Stimulated activated CD8-positive, alpha-beta memory T cell treated with anti-CD3 and anti-CD28 coated beads, Interleukin-12 subunit alpha, Interleukin-12 subunit beta, amount 100 ng/mL, for 24 hours (primary cell): ENCODE measurements around the gene CHAF1B.

Experiments used
- DNase-seq: peaks from one replicate; pipeline ENCODE4 v3.0.0-alpha.2; 2020; ENCODE audit errors: extremely low read depth

Gene CHAF1B

DNA sequence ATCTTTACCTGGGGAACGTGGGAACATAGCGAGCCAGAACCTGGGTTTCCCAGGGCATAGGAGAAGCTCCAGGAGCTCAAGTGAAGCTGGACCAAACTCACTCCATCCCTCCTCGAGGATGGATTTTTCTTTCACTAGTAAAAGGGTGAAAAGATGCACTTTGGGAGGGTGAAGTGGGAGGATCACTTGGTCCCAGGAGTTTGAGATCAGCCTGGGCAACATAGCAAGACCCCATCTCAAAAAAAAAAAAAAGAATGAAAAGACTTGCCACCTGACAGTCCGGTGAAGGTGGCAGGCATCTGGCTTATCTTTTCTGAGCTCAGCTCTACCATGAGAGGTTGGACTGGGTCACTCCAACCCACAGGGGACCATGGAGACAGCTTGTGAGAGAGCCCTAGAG is 42.3 kb downstream of the CHAF1B start:
- DNase-seq = no peak

DNA sequence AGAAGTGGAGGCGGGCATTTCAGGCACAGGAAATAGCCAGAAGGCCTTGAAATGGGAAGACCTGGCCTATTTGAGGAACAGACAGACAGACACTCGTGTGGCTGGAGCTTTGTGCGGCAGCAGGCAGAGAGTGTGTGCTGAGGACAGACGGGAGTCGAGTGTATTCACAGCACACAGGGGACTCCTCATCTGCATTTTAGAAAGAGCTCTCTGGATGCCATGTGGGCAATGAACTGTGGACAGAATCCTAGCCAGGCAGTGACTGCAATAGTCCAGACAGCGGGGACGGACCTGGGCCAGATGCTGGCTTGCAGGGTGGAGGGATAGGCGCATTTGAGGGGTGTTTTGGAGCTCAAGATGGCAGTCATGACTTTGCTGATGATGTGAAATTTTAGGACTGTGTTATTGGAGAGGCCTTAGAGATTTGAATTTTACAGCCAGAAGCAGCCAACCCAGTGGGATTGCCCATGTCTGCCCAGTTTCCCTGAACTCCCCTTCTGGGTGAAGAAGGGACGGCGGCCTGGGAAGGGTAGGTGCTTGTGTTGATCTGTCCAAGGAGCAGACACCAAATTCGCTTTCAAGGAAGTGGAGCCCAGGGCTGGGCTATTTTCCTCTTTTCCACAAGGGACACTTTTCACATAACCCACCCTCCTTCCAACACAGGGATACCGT is 43.7 kb downstream of the CHAF1B start:
- no peak for DNase-seq

DNA sequence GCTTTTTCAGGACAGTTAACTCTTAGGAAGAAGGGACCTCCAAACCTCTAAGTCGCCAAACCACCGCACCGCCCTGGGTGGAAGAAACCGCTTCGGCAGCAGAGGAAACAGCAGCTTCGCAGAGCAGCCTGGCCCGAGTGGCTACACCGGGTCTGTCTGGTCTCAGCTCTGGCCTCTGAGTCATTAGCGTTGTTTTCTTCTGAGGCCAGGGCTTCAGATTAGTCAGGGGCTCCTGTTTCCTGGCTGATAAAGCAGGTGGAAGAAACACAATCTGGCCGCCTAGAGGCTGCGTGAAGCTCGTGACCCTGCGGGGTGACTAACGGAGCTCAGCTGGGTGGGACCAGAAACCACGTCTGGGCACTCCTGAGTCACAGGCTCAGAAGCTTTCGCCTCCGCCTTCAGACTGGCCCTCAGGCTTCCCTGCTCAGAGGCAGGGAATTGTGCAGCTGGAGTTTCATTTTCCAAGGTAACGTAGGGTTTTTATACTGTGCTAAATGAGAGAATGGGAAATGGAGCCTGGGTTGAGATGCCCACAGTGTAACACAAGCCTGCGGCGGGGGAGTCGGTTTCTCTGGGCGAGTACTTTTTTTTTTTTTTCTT is 44.9 kb downstream of the CHAF1B start:
- DNase-seq = peak; percentile 42

DNA sequence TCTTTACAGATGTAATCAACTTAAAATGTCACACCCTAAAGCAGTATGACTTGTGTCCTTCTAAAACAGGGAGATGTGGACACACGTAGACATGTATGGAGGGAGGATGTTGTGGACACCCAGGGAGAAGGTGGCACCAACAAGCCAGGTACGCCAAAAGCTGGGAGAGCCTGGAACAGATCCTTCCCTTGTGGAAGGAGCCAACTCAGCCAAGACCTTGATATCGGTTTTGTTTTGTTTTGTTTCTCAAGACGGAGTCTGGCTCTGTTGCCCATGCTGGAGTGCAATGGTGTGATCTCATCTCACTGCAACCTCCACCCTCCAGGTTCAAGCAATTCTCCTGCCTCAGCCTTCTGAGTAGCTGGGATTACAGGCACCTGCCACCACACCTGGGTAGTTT is 45.6 kb downstream of the CHAF1B start:
- DNase-seq = no peak

DNA sequence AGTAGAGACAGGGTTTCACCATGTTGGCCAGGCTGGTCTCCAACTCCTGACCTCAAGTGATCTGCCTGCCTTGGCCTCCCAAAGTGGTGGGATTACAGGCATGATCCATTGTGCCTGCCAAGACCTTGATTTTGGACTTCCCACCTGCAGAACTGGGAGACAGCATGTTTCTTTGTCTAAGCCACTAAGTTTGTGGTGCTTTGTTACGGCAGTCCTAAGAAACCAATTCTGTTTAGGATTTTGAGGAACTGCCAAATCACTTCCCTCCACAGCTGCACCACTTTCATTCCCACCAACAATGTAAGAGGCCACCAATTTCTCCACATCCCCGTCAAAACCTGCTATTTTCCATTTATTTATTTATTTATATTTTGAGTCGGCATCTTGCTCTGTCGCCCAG is 46.1 kb downstream of the CHAF1B start:
- no peak for DNase-seq

DNA sequence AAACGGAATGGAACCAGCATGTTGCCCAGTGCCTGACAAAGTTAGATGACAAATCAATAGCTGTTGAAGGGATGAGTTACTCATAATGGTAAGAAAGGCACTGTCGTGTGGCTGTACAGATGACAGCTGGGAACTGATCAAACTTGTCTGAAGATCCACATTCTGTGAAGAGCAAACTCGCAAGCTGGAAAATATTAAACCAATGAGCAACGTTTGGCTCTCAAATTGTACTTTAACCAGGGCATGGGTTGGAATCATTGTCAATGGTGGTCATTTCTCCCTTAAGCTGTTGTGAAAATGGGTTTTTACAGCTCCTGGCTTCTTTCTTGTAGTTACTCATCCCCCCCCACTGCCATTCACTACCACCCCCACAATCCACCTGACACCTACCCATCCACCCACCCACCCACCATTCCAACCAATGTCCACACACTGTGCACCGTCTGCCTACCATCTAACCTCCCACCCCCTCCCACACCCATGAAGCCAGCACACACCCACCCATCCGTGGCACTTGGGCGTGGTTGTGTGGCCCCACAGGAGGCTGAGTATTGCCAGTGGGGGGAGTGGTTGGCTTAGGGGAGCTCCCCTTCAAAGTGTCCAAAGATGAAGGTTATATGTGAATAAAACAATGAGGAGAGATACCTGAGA is 48.0 kb downstream of the CHAF1B start:
- no peak for DNase-seq

DNA sequence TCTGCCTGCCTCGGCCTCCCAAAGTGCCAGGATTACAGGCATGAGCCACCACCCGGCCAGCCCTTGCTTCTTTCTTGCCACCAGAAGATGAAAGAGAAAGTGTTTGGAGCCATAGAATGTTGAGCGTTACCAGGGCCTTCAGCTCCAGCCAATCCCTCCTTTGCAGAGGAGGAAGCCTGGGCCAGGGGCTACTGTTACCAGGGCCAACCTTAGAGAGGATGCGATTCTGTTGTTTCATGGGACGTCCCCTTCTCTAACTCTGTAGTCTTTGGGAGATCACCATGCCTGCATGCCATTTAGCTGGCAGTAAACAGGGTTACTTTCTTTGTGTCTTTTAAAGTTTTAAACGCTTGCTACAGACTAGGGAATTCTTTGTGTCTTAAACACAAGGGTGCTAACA is 49.0 kb downstream of the CHAF1B start:
- no peak for DNase-seq

DNA sequence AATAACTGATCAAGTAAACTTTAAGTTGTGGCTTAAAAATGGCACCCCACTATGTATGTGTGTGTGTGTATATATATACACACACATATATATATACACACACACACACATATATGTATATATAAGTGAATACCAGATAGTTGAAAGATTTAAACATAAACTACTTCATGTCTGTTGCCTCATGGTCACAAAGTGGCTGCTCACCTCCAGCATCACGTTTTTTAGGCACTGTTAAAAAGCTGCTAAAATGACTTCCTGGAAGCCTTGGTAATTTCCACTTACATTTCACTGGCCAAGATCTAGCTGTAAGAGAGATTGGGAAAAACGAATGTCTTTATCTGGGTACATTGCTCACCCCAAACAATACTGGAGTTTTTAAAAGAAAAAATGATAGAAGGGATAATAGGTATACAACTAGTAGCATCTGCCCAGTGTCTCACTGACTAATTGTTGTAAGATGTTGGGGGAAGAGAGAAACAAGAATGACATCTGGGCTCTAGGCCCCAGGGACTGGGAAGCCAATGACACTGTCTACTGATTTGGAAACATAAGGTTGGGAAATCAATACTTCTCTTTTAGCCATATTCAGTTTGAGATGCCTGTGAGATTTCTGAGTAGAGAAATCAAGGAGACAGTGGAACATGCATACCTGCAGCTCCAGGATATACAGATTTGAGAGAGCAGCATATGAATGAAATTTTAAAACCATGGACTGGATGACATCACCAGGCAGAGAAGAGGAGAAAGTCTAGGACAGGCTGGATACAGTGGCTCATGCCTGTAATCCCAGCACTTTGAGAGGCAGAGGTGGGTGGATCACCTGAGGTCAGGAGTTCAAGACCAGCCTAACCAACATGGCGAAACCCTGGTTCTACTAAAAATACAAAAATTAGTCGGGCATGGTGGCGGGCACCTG is 51.9 kb downstream of the CHAF1B start:
- no peak for DNase-seq

DNA sequence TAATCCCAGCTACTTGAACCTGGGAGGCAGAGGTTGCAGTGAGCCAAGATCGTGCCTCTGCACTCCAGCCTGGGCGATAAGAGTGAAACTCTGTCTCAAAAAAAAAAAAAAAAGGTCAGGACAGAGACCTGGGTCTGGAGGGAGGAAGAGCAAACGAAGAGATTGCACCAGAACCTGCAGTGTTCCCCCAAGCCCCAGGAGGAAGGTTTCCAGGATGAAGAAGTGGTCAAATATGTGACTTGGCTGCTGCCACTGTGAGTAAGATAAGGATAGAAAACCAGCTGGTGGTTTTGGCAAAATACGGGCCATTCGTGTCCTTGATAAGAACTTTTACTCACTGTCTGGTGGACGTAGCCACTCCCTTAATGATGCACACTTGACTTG is 52.5 kb downstream of the CHAF1B start:
- DNase-seq = no peak

DNA sequence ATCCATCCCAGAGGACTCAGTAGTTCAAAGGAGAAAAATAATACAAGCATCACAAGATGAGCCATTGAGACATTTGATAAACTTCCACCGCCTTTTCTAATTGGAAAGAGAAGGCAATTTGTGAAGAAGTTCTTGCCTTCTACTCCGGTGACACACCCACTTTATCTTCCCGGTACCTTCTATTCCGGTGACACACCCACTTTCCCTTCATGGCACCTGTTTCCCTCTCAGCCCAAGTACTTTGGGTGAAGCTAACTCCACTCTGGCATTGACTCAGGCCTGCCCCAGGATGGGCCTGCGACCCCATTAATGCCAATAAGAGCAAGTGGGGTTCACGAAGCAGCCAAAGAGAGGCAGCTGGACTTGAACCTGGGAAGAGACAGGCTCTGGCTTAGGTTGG is 56.5 kb downstream of the CHAF1B start:
- no peak for DNase-seq

DNA sequence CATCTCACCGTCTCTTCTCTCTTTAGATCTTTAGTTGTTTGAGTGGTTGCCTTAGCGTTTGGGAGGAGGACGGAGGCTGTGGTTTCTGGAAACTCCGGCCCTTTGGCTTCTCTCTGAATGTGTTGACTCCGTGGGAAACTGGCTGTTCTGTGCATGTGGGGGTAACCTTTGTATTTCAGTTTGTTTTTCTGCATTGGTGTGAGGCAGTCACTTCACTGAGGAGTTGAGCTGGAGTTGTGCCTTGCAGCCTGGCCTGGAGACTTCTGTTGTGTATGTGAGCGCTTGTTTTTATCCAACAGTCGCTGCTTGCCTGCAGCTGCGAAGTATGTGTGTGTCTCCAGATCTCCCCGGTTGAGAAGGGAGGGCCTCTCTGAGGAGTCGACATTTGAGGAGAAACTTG is 61.1 kb downstream of the CHAF1B start:
- DNase-seq = no peak

DNA sequence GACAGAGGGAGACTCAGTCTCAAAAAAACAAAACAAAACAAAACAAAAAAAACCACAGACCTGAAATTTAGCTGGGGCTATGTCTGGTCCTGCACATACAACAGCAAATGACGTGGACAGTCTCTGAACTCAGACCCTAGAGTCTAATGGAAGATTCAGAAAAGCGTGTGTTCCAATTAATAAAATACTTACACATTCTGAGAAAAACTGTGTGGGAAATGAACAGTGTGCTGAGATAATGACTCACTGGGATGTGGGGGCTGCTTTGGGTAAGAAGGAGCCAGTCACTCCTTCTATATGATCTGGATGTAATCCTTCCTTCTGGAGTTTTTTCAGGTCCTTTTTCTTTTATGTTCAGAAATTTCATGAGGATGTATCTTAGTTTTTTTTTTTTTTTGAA is 65.3 kb downstream of the CHAF1B start:
- no peak for DNase-seq

DNA sequence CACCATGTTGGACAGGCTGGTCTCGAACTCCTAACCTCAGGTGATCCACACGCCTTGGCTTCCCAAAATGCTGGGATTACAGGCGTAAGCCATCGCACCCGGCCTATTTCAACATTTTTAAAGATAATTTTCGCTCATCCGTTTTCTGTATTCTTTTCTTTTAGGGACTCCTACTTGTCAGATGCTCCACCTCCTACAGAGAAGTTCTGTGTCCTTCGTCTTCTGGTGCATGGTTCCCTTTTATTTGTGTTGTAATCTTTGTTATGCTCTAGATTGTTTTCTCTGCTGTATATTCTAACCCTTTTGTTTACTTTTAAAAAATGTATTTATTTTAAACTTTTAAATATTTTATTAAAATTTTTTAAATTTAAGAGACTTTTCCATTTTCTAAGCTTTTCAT is 66.3 kb downstream of the CHAF1B start:
- DNase-seq = no peak

DNA sequence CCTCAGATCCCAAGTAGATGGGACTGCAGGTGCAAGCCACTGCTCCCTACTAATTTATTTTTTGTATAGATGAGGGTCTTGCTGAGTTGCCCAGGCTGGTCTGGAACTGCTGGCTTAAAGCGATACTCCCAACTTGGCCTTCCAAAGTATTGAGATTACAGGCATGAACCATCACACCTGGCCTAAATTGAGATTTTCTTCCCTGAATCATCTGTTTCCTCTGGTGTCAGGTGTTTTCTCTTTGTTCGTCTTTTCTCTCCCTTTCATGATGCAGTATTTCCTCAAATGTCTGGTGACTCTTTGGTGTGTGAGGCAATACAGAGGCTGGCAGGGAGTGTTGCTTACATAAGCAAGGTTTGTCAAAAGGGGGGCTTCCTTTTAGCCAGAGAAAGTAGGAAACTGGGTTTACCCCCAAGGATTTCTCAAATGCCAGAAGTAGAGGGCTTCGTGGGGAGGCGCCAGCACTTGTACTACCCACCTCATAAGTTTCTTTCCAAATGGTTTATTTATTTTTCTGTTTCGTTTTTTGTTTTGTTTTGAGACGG is 67.2 kb downstream of the CHAF1B start:
- no peak for DNase-seq

DNA sequence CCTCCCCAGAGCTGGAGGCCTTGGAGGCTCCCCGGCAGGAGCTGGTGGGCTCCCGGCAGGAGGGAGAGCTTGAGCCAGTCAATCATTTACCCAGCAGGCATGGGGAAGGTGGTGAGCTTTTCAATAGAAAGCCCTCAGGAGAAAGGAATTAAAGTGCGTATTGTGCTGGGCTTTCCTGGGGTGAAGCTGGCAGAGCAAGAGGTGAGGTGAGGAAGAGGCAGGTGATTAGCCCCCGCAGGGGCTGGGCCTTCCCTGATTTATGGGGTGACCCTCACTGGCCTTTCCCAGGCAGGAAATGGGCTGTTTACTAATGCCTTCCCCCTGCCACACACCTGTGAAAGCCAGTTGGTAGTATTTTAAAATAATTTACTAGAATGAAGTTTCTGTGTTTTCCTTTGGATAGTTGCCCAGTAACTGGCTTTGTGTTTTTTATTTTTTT is 68.9 kb downstream of the CHAF1B start:
- no peak for DNase-seq

DNA sequence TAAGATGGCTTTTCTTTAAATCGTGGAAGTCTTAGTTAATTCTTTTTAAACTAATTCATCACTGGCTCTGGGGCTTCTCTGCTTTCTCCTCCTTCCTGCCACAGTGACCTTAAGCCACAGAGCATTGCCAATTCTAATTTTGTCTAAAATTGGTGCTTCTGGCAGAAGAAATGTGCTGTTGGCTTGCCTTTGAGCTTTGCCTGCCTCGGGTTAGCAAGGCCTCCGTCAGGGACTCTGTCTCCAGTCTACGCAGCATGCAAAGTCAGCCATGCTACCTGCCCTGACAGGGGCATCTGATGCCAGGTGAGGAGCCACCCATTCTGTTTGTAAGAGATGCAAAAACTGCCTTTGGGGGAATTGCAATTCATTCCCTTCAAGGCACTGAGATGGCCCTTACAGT is 69.5 kb downstream of the CHAF1B start:
- DNase-seq = no peak

DNA sequence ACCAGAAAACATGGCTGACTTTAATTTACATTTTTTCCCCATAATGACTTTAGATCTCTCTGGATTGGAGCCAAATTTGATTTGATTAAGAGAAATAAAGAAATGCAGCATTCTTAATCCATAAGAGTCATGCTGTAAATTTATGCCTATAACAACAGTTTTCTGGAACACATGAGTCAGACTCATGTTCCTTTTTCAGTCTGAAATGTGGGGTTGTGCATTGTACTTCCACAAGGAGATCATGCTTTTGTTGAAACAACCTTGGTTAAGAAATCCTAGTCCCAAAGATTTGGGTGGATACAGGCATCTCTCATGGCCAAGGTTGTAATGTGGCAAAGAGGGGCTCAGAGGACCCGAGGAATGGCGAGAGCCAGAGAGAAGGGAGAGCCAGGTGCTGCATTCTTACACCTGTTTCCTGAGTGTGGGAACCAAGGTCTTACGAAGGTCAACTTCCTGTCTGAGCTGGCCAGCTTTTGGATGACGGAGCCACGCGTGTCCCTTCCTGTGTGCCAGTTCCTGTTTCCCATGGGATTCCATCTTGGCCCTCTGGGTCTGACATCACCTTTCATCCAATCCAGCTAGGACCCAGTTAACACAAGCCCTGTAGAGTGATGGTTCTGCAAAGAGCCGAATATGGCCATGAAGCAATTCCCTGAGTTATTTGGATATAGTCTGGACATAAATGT is 71.7 kb downstream of the CHAF1B start:
- no peak for DNase-seq

DNA sequence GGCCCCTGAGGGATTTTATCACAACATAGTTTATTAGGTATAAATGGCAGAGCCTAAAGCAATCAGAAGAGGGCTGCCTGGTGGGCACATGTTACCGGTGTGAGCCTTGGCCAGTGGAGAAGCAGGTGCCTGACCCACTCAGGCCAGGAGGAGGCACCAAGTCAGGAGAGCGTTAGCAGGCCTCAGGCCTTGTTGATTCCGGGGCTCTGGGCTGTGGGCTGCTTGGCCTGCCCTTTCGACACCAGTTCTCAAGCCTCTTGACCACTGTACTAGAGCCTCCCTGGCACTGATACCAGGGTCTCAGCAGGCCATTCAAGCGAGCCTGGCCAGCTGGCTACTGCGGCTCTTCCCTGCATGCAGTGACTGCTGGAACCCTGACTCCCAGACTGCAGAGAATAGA is 73.9 kb downstream of the CHAF1B start:
- DNase-seq = no peak

DNA sequence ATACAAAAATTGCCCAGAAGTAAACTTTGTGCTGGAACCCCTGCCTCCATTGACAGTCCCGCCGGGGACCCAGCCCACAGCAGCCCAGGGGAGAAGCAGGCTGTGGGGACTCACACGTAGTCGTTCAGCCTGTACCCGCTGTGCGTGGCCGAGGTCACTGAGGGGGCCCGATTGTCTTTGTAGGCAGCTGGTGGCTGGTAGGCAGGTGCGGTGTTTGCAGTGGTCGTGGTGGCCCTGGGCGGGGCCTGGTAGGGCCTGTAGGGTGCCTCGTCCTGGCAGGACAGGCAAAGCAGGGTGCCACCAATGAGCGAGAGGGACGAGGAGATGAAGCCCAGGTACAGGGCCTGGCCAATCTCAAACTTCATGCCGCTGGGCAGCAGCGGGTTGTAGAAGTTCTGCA is 75.7 kb downstream of the CHAF1B start:
- no peak for DNase-seq

DNA sequence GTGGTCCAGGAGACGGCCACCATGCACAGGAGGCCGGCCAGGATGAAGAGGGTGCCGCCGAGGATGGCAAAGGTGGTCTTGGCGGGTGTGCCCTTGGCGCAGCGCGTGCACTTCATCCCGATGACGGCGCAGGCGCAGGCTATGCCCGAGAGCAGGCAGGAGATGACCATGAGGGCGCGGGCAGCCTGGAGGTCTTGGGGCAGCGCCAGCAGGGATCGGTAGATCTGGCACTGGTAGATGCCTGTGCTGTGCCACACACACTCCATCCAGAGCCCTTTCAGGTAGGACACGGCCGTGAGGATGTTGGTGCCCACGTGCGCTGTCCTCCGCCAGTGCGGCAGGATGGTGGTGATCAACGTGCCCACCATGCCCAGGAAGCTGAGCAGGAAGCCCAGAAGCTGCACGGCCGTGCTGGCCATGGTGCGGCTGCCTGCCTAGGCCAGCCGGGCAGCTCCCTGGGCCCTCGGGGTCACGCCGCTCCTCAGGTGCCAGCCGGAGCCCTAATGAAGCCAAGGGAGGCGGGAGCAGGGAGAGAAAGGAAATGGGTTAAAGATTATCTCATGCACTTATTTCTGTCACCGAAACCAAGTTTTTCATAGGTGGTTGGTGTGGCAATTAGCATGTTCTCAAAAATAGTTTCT is 76.2 kb downstream of the CHAF1B start:
- DNase-seq = no peak

DNA sequence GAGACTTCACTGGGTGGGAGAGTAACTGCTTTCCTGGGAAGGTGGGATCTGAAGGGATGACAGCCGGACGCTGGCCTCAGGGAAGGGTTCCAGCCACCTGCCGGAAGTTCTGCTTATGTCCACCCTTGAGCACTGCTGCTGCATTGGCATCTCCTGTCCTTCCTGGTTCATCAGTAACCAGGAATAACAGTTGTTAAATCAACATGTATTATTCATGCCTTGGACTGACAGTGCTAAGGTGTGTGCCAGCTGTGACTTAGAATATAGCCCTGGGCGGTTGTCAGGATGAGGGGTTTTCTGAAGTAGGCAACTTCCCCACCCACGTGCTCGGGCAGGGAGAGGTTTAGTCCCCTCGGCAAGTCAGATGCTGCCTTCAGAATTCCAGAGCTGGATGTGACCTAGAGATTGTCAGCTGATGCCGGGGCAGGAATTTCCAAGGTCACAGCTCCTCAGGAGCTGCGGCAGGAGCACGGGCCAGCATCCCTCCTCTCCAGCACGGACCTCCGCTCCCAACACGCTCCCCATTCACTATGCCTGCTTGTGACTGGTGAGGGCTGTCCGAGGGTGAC is 76.8 kb downstream of the CHAF1B start:
- no peak for DNase-seq
